HFFc6 (cell line): Measurements from ENCODE around the gene SLC19A1. TPM values are rescaled to one million over a fixed set of nuclear protein-coding genes. Genes with fewer than 3 reads are reported as not detected.

Experiments
- DNase-seq: peaks from one replicate; pipeline ENCODE4 v3.0.0-alpha.2; 2018
- H3K27ac Mint-ChIP-seq: 2 replicates; pipeline ENCODE4 v1.8.0; 2020; ENCODE audit warnings: mild to moderate bottlenecking, mixed read lengths
- H3K27me3 Mint-ChIP-seq: 2 replicates; pipeline ENCODE4 v1.8.0; 2021; ENCODE audit warnings: mild to moderate bottlenecking, moderate library complexity, mixed read lengths; ENCODE audit not compliant: insufficient read depth
- H3K36me3 Mint-ChIP-seq: 2 replicates; pipeline ENCODE4 v1.8.0; 2021; ENCODE audit warnings: low read depth, mixed read lengths
- H3K4me1 Mint-ChIP-seq: 2 replicates; pipeline ENCODE4 v1.8.0; 2020; ENCODE audit warnings: low read depth, mixed read lengths
- H3K4me3 Mint-ChIP-seq: 2 replicates; pipeline ENCODE4 v1.8.0; 2020; ENCODE audit warnings: mild to moderate bottlenecking, moderate library complexity, mixed read lengths
- H3K9me3 Mint-ChIP-seq: 2 replicates; pipeline ENCODE4 v1.8.0; 2020; ENCODE audit warnings: mild to moderate bottlenecking, mixed read lengths
- CTCF ChIP-seq: fragments of 200-600 bp; sonication (generic); IDR thresholded peaks from 2 replicates; pipeline ENCODE4 v1.5.0; 2021; ENCODE audit warnings: antibody characterized with exemption, mild to moderate bottlenecking
- total RNA-seq, 6 experiments: library from RNA; stranded (reverse); fragmentation: NEBNext Ultra II Directional; extraction: Animal tissue kit (Norgen Biotek cat#: 25700); gene quantifications; 2 replicates in 1 of 6; 3 replicates in 5 of 6; pipeline ENCODE4 v1.2.3, GENCODE V29; 2021

Gene SLC19A1
- total RNA-seq, 6 experiments from 2014 or later = 12.3 to 15.9 (median 14.6) TPM

GRCh38 chr21:45478816-45479669, 63.2 kb downstream of the SLC19A1 start:
- H3K9me3 Mint-ChIP-seq = no peaks in the 10 kb centered on the region; the same call in 1 of the 2 replicates
- peaks cover 2% of the 10 kb centered on the region for H3K27me3 Mint-ChIP-seq
- peaks cover 29% of the 10 kb centered on the region for H3K36me3 Mint-ChIP-seq
- no peak overlapping the region for H3K27ac Mint-ChIP-seq
- H3K4me1 Mint-ChIP-seq = no peaks in the 10 kb centered on the region
- TF ChIP-seq CTCF = no peak
- DNase-seq = no peak
- H3K4me3 Mint-ChIP-seq = no peak overlapping the region

GRCh38 chr21:45478115-45478801, 64.0 kb downstream of the SLC19A1 start:
- H3K27me3 Mint-ChIP-seq = peaks cover 2% of the 10 kb centered on the region
- no peaks in the 10 kb centered on the region; the same call in 1 of the 2 replicates for H3K9me3 Mint-ChIP-seq
- H3K4me1 Mint-ChIP-seq = no peaks in the 10 kb centered on the region
- H3K27ac Mint-ChIP-seq = no peak overlapping the region
- H3K36me3 Mint-ChIP-seq = peaks cover 30% of the 10 kb centered on the region
- peak; percentile 83 for TF ChIP-seq CTCF
- peak; percentile 11 for DNase-seq
- no peak overlapping the region for H3K4me3 Mint-ChIP-seq

GRCh38 chr21:45477176-45478114, 64.8 kb downstream of the SLC19A1 start:
- no peak overlapping the region for H3K27ac Mint-ChIP-seq
- peaks cover 2% of the 10 kb centered on the region for H3K27me3 Mint-ChIP-seq
- no peak for TF ChIP-seq CTCF
- no peaks in the 10 kb centered on the region for H3K4me1 Mint-ChIP-seq
- no peak overlapping the region for H3K4me3 Mint-ChIP-seq
- no peak for DNase-seq
- H3K9me3 Mint-ChIP-seq = no peaks in the 10 kb centered on the region; the same call in 1 of the 2 replicates
- H3K36me3 Mint-ChIP-seq = peaks cover 30% of the 10 kb centered on the region

GRCh38 chr21:45476582-45476981, 65.7 kb downstream of the SLC19A1 start:
- Mint-ChIP-seq H3K4me1 (peaks cover 2% of the 10 kb centered on the region), H3K4me3 (no peak overlapping the region), H3K36me3 (peaks cover 30% of the 10 kb centered on the region), H3K9me3 (no peaks in the 10 kb centered on the region; the same call in 1 of the 2 replicates), H3K27ac (no peak overlapping the region), H3K27me3 (peaks cover 2% of the 10 kb centered on the region)
- no peak for TF ChIP-seq CTCF
- DNase-seq = no peak
